Activated effector memory CD4-positive, alpha-beta T cell treated with Interleukin-2 at 50 U/mL for 16 hours (primary cell): ENCODE data around the gene RMDN3.

Experiments used
- DNase-seq: peaks from one replicate; pipeline ENCODE4 v3.0.0-alpha.2; 2020

The RMDN3 gene

GRCh38 chr15:40746916-40747418 is 8.1 kb downstream of the RMDN3 start:
- DNase-seq, result no peak

GRCh38 chr15:40744815-40745152 is 10.3 kb downstream of the RMDN3 start:
- DNase-seq, result no peak

- DNase-seq, result peak; percentile 53
These were observed 10.9 kb downstream of the RMDN3 start for GRCh38 chr15:40743921-40744814.

- no peak for DNase-seq
These were observed 11.6 kb downstream of the RMDN3 start for GRCh38 chr15:40743485-40743901.

GRCh38 chr15:40739854-40740253 is 15.2 kb downstream of the RMDN3 start:
- no peak for DNase-seq

GRCh38 chr15:40739047-40739446 is 16.0 kb downstream of the RMDN3 start:
- no peak for DNase-seq

- no peak for DNase-seq
These were observed 18.0 kb downstream of the RMDN3 start for GRCh38 chr15:40737048-40737447.

GRCh38 chr15:40736575-40736974 is 18.5 kb downstream of the RMDN3 start:
- DNase-seq, result no peak

GRCh38 chr15:40731034-40731433 is 24.0 kb downstream of the RMDN3 start:
- no peak for DNase-seq

- DNase-seq, result no peak
These were observed 31.1 kb downstream of the RMDN3 start for GRCh38 chr15:40723919-40724318.

GRCh38 chr15:40722934-40723333 is 32.1 kb downstream of the RMDN3 start:
- no peak for DNase-seq

- no peak for DNase-seq
These were observed 32.7 kb downstream of the RMDN3 start for GRCh38 chr15:40722354-40722753.

- no peak for DNase-seq
These were observed 33.4 kb downstream of the RMDN3 start for GRCh38 chr15:40721701-40722100.

GRCh38 chr15:40716165-40716564 is 38.9 kb downstream of the RMDN3 start:
- no peak for DNase-seq

GRCh38 chr15:40714144-40714543 is 40.9 kb downstream of the RMDN3 start:
- no peak for DNase-seq

GRCh38 chr15:40706121-40706520 is 48.9 kb downstream of the RMDN3 start:
- no peak for DNase-seq

- no peak for DNase-seq
These were observed 53.0 kb downstream of the RMDN3 start for GRCh38 chr15:40702077-40702476.

GRCh38 chr15:40697916-40698315 is 57.1 kb downstream of the RMDN3 start:
- DNase-seq, result no peak

GRCh38 chr15:40696228-40696627 is 58.8 kb downstream of the RMDN3 start:
- DNase-seq, result no peak

- DNase-seq, result no peak
These were observed 59.6 kb downstream of the RMDN3 start for GRCh38 chr15:40695469-40695890.

GRCh38 chr15:40694688-40695468 is 60.2 kb downstream of the RMDN3 start, which contains the start of gene RAD51:
Gene RAD51 (plus strand): TSS chr15:40695174. CDS start chr15:40698759, 3,585 bp downstream.
- DNase-seq, result peak; percentile 90

GRCh38 chr15:40693904-40694687 is 61.0 kb downstream of the RMDN3 start:
- DNase-seq, result no peak

GRCh38 chr15:40691737-40692136 is 63.3 kb downstream of the RMDN3 start:
- DNase-seq, result no peak
